Adrenal gland (tissue), 5 donors: ENCODE results near the gene DNAH17.

Experiments
- POLR2A ChIP-seq, 2 donors: fragments of 450-650 bp; IDR thresholded peaks; one replicate each; pipeline ENCODE4 v1.6.1; 2017; ENCODE audit warnings: antibody characterized with exemption in 2 of 2, mild to moderate bottlenecking in 2 of 2, moderate library complexity in 1 of 2
- TF ChIP-seq, protein P1 (sequence below), 6 experiments: fragments of 450-650 bp in 4 of 6; fragments of 200-600 bp in 2 of 6; sonication (generic) in 1 of 6; IDR thresholded peaks; 1 replicate in 5 of 6; 2 replicates in 1 of 6; pipeline versions ENCODE4 v1.5.1 to v1.8.0; 2016 to 2021; ENCODE audit warnings: antibody characterized with exemption in 6 of 6, mild to moderate bottlenecking in 2 of 6, moderate library complexity in 1 of 6
- donor health status: DM: no; HTN: no; CAD: no.

DNA sequence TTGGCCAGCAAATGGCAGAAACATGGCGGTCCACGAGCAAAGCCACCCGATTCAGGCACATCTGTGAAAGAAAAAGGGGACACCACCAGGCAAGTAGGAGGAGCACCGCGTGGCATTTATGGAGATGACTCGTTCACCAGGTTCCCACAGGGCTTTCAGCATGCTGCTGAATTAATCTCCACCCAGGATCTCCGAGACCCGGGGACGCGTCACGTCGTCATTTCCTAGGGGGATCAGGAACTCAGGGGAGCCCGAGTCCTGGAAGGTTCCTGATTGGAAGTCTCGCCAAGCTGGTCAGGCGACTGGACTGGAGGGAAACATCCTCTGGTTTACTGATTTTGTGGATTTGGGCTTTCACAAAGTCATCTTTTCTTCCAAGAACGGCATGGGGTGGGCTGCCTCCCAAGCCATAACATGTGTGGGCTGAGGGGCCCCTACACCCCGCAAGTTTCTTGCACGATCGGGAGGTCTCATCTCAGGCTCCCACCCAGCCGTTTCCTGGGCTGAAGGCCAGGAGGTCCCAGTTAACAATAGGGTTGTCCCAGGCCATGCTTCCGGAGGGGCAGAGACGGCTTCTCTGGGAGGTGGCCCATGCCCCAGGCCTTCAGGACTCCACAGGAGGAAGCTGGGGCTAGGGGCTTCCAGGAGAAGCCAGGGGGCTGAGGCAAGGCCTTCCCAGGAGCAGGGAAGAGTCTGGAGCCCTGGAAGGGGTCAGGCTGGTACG is 645 bp downstream of the DNAH17 start:
- no peak for TF ChIP-seq POLR2A (IDR thresholded peaks at IDR 0.05)
- TF ChIP-seq, protein P1, sequence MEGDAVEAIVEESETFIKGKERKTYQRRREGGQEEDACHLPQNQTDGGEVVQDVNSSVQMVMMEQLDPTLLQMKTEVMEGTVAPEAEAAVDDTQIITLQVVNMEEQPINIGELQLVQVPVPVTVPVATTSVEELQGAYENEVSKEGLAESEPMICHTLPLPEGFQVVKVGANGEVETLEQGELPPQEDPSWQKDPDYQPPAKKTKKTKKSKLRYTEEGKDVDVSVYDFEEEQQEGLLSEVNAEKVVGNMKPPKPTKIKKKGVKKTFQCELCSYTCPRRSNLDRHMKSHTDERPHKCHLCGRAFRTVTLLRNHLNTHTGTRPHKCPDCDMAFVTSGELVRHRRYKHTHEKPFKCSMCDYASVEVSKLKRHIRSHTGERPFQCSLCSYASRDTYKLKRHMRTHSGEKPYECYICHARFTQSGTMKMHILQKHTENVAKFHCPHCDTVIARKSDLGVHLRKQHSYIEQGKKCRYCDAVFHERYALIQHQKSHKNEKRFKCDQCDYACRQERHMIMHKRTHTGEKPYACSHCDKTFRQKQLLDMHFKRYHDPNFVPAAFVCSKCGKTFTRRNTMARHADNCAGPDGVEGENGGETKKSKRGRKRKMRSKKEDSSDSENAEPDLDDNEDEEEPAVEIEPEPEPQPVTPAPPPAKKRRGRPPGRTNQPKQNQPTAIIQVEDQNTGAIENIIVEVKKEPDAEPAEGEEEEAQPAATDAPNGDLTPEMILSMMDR (IDR thresholded peaks at IDR 0.05): no peak
